ENCODE results near the gene CGRRF1.

The CGRRF1 gene

GRCh38 chr14:54564868-54565784, 55.4 kb downstream of the CGRRF1 start:
- no peaks in the 10 kb centered on the region for H3K9me3 ChIP-seq
- H3K36me3 ChIP-seq = no peaks in the 10 kb centered on the region
- peak; percentile 47 for DNase-seq
- H3K4me3 ChIP-seq (ENCODE audit: low read depth, low read length) = peak overlapping the region; percentile 64
- TF ChIP-seq, protein P1, sequence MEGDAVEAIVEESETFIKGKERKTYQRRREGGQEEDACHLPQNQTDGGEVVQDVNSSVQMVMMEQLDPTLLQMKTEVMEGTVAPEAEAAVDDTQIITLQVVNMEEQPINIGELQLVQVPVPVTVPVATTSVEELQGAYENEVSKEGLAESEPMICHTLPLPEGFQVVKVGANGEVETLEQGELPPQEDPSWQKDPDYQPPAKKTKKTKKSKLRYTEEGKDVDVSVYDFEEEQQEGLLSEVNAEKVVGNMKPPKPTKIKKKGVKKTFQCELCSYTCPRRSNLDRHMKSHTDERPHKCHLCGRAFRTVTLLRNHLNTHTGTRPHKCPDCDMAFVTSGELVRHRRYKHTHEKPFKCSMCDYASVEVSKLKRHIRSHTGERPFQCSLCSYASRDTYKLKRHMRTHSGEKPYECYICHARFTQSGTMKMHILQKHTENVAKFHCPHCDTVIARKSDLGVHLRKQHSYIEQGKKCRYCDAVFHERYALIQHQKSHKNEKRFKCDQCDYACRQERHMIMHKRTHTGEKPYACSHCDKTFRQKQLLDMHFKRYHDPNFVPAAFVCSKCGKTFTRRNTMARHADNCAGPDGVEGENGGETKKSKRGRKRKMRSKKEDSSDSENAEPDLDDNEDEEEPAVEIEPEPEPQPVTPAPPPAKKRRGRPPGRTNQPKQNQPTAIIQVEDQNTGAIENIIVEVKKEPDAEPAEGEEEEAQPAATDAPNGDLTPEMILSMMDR (IDR thresholded peaks at IDR 0.05; ENCODE audit: low read depth, low read length) = no peak; the same call in 1 of the 2 replicates
- peaks cover 41% of the 10 kb centered on the region for H3K27me3 ChIP-seq
- peaks cover 2% of the 10 kb centered on the region; the same call in 1 of the 2 replicates for H3K4me1 ChIP-seq

DNA sequence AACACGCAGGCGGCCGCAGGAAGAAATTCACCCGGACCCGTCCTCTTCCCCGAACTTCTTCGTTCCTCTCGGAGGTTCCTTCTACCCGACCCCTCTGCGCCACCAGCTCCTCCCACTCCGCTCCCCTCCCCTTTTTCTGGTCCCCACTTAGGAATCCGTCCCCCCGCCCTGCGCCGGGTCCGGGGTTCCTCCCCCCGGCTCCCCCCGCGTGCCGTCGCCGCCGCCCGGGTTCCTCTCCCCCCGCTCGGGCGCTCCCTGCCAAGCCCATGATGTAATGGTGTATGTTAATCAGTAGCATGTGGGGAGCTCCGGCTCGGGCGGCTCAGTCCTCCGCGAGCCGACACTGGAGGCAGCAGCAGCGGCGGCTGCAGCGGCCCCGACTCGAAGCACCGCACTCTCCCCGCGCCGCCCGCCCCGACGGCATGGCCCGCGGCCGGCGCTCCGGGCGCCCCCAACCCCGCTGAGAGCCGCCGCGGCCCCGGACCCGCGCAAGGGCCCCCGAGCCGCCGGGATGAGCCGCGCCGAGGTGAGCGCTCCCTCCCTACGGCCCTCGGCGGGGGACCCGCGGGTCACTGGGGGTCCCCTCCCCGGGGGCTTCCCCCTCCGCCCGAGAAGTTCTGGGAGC, 56.2 kb downstream of the CGRRF1 start:
- H3K36me3 ChIP-seq = no peaks in the 10 kb centered on the region
- peak; percentile 67 for DNase-seq
- no peaks in the 10 kb centered on the region for H3K9me3 ChIP-seq
- H3K4me3 ChIP-seq (ENCODE audit: low read depth, low read length) = peak overlapping the region; percentile 64
- H3K27me3 ChIP-seq = peaks cover 41% of the 10 kb centered on the region
- TF ChIP-seq, protein P1 (IDR thresholded peaks at IDR 0.05; ENCODE audit: low read depth, low read length) = no peak
- peaks cover 2% of the 10 kb centered on the region; the same call in 1 of the 2 replicates for H3K4me1 ChIP-seq

GRCh38 chr14:54566410-54567223, 56.9 kb downstream of the CGRRF1 start, which contains the start of gene SAMD4A:
Gene SAMD4A (plus strand): TSS chr14:54567128. CDS start chr14:54567917, 789 bp downstream.
- Histone ChIP-seq H3K4me1 (peaks cover 2% of the 10 kb centered on the region; the same call in 1 of the 2 replicates), H3K9me3 (no peaks in the 10 kb centered on the region), H3K36me3 (no peaks in the 10 kb centered on the region), H3K4me3 (ENCODE audit: low read depth, low read length) (peak within 1 kb of the TSS; percentile 64), H3K27me3 (peaks cover 41% of the 10 kb centered on the region)
- peak; percentile 70 for DNase-seq
- TF ChIP-seq, protein P1 (IDR thresholded peaks at IDR 0.05; ENCODE audit: low read depth, low read length) = peak; percentile 19; the same call in 1 of the 2 replicates

DNA sequence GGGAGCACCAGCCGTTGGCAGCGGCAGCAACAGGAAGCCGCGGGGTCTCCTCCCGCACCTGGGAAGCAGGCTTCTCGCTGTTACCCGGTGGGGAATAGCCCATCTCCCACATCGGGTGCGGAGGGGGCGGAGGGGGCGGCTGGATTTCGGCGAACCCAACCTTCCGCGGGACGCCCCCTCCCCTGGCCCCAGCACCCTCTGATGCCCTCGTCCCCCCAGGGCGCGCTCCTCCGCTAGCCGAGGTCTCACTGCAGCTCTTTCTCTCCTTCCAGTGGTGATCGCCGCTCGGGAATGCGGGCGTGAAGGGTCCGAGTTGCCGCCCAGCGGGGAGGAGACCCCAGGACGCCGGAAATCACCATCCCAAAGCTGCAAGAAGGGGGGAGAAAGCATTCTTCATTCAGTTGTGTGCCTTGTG, 57.5 kb downstream of the CGRRF1 start:
- peak; percentile 16 for DNase-seq
- Histone ChIP-seq H3K9me3 (no peaks in the 10 kb centered on the region), H3K4me1 (peaks cover 2% of the 10 kb centered on the region; the same call in 1 of the 2 replicates), H3K36me3 (no peaks in the 10 kb centered on the region), H3K4me3 (ENCODE audit: low read depth, low read length) (peak overlapping the region; percentile 63), H3K27me3 (peaks cover 41% of the 10 kb centered on the region)
- TF ChIP-seq, protein P1 (IDR thresholded peaks at IDR 0.05; ENCODE audit: low read depth, low read length) = no peak

GRCh38 chr14:54567639-54568561, 58.2 kb downstream of the CGRRF1 start:
- TF ChIP-seq, protein P1 (IDR thresholded peaks at IDR 0.05; ENCODE audit: low read depth, low read length) = no peak
- peak overlapping the region; percentile 63 for H3K4me3 ChIP-seq (ENCODE audit: low read depth, low read length)
- peaks cover 41% of the 10 kb centered on the region for H3K27me3 ChIP-seq
- H3K4me1 ChIP-seq = peaks cover 2% of the 10 kb centered on the region; the same call in 1 of the 2 replicates
- no peaks in the 10 kb centered on the region for H3K9me3 ChIP-seq
- DNase-seq = peak; percentile 62
- no peaks in the 10 kb centered on the region for H3K36me3 ChIP-seq

Measured in BE2C (cell line).